ENCODE data around the gene P2RY1.

- TF ChIP-seq ZBTB1 (tag by site-specific recombination; IDR thresholded peaks at IDR 0.05) (no peak), ZBTB21 (tag by site-specific recombination; IDR thresholded peaks at IDR 0.05) (no peak), ZNF184 (tag by site-specific recombination; IDR thresholded peaks at IDR 0.05) (no peak), KLF10 (tag by site-specific recombination; IDR thresholded peaks at IDR 0.05) (no peak), REST (tag by site-specific recombination; IDR thresholded peaks at IDR 0.05) (no peak), ZNF121 (tag by site-specific recombination; IDR thresholded peaks at IDR 0.05) (no peak), ZBTB7A (tag by site-specific recombination; IDR thresholded peaks at IDR 0.05; ENCODE audit: low read depth) (no peak), YY1 (tag by site-specific recombination; IDR thresholded peaks at IDR 0.05) (no peak), ZNF19 (tag by site-specific recombination; IDR thresholded peaks at IDR 0.05; ENCODE audit: low read depth) (no peak)
- TF ChIP-seq, protein P1, sequence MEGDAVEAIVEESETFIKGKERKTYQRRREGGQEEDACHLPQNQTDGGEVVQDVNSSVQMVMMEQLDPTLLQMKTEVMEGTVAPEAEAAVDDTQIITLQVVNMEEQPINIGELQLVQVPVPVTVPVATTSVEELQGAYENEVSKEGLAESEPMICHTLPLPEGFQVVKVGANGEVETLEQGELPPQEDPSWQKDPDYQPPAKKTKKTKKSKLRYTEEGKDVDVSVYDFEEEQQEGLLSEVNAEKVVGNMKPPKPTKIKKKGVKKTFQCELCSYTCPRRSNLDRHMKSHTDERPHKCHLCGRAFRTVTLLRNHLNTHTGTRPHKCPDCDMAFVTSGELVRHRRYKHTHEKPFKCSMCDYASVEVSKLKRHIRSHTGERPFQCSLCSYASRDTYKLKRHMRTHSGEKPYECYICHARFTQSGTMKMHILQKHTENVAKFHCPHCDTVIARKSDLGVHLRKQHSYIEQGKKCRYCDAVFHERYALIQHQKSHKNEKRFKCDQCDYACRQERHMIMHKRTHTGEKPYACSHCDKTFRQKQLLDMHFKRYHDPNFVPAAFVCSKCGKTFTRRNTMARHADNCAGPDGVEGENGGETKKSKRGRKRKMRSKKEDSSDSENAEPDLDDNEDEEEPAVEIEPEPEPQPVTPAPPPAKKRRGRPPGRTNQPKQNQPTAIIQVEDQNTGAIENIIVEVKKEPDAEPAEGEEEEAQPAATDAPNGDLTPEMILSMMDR (tag by site-specific recombination; IDR thresholded peaks at IDR 0.05) = no peak
Observed at GRCh38 chr3:152817400-152817799, 17.5 kb upstream of the P2RY1 start.
